Chondrocyte (in vitro differentiated cells): ENCODE measurements around the gene HTR6. TPM values are rescaled to one million over a fixed set of nuclear protein-coding genes. Genes with fewer than 3 reads are reported as not detected.
"Not testable (repeated sequence)": the region's sequence is repeated elsewhere in the genome, so short reads cannot be mapped to it uniquely, and the experiment has no call there.

ENCODE experiments used
- DNase-seq: peaks from one replicate; pipeline ENCODE4 v3.0.0; 2021; ENCODE audit warnings: mixed read lengths, low spot score
- H3K27ac Mint-ChIP-seq: one replicate; pipeline ENCODE4 v1.8.0; 2021; ENCODE audit warnings: mild to moderate bottlenecking, moderate library complexity, mixed read lengths; ENCODE audit not compliant: unreplicated experiment
- H3K27me3 Mint-ChIP-seq: 2 replicates; pipeline ENCODE4 v1.8.0; 2021; ENCODE audit warnings: low read depth, mixed read lengths
- H3K36me3 Mint-ChIP-seq: 2 replicates; pipeline ENCODE4 v1.8.0; 2021; ENCODE audit warnings: low read depth, mixed read lengths
- H3K4me1 Mint-ChIP-seq: 2 replicates; pipeline ENCODE4 v1.8.0; 2021; ENCODE audit warnings: low read depth, mild to moderate bottlenecking, mixed read lengths
- H3K4me3 Mint-ChIP-seq: one replicate; pipeline ENCODE4 v1.8.0; 2021; ENCODE audit warnings: mild to moderate bottlenecking, moderate library complexity, mixed read lengths; ENCODE audit not compliant: unreplicated experiment
- H3K9me3 Mint-ChIP-seq: 2 replicates; pipeline ENCODE4 v1.8.0; 2021; ENCODE audit warnings: low read depth, mixed read lengths
- total RNA-seq: library from RNA; stranded (reverse); gene quantifications from 3 replicates; pipeline ENCODE4 v1.2.1, GENCODE V29; 2021
- TF ChIP-seq, protein P1 (sequence below): fragments of 200-600 bp; sonication (generic); IDR thresholded peaks from 2 replicates; pipeline ENCODE4 v1.5.0; 2021; ENCODE audit warnings: antibody characterized with exemption, mild to moderate bottlenecking, moderate library complexity

Gene HTR6
- total RNA-seq, 1 donor from 2014 or later, result not detected

DNA sequence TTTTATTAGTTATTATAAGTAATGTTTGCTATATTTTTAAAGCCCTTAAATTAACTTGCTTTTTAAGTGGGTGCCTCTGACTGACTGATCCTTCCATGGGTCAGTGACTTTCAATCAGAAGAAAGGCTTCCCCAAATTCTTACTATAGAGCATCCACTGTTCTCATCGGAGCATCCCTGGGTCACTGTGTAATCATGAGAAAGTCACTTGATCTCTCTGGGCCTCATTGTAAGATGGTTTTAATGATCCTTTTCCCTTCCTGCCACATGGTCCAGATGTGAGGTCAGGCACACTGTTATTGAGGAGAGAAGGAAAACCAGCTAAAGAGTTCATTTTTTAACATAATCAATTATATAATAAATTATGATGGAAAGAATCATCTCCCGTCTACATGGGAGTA is 31.6 kb upstream of the HTR6 start:
- no peak for DNase-seq
- Mint-ChIP-seq H3K27me3 (no peaks in the 10 kb centered on the region), H3K36me3 (peaks cover 2% of the 10 kb centered on the region), H3K9me3 (no peaks in the 10 kb centered on the region), H3K4me1 (peaks cover 20% of the 10 kb centered on the region), H3K27ac (no peak overlapping the region), H3K4me3 (no peak overlapping the region)
- TF ChIP-seq, protein P1, sequence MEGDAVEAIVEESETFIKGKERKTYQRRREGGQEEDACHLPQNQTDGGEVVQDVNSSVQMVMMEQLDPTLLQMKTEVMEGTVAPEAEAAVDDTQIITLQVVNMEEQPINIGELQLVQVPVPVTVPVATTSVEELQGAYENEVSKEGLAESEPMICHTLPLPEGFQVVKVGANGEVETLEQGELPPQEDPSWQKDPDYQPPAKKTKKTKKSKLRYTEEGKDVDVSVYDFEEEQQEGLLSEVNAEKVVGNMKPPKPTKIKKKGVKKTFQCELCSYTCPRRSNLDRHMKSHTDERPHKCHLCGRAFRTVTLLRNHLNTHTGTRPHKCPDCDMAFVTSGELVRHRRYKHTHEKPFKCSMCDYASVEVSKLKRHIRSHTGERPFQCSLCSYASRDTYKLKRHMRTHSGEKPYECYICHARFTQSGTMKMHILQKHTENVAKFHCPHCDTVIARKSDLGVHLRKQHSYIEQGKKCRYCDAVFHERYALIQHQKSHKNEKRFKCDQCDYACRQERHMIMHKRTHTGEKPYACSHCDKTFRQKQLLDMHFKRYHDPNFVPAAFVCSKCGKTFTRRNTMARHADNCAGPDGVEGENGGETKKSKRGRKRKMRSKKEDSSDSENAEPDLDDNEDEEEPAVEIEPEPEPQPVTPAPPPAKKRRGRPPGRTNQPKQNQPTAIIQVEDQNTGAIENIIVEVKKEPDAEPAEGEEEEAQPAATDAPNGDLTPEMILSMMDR, result no peak

DNA sequence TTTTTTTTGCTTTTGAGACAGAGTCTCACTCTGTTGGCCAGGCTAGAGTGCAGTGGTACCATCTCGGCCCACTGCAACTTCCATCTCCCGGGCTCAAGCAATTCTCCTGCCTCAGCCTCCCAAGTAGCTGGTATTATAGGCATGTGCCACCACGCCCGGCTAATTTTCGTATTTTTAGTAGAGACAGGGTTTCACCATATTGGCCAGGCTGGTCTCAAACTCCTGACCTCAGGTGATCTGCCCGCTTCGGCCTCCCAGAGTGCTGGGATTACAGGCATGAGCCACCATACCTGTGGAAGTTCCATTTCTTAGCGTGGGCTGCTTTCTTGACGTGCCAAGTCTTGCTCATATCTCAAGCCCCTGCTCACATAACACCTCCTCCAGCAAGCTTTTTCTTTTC is 29.6 kb upstream of the HTR6 start:
- H3K27ac Mint-ChIP-seq, H3K36me3 Mint-ChIP-seq, H3K9me3 Mint-ChIP-seq, H3K27me3 Mint-ChIP-seq, H3K4me3 Mint-ChIP-seq, DNase-seq: not testable (repeated sequence)
- peaks cover 17% of the 10 kb centered on the region for H3K4me1 Mint-ChIP-seq

- H3K27me3 Mint-ChIP-seq, result no peaks in the 10 kb centered on the region
- no peak overlapping the region for H3K27ac Mint-ChIP-seq
- H3K36me3 Mint-ChIP-seq, result no peaks in the 10 kb centered on the region
- H3K4me3 Mint-ChIP-seq, result no peak overlapping the region
- TF ChIP-seq, protein P1, result no peak
- no peaks in the 10 kb centered on the region for H3K9me3 Mint-ChIP-seq
- no peak for DNase-seq
- peaks cover 22% of the 10 kb centered on the region for H3K4me1 Mint-ChIP-seq
Observed at GRCh38 chr1:19635646-19636045, 29.0 kb upstream of the HTR6 start.

DNA sequence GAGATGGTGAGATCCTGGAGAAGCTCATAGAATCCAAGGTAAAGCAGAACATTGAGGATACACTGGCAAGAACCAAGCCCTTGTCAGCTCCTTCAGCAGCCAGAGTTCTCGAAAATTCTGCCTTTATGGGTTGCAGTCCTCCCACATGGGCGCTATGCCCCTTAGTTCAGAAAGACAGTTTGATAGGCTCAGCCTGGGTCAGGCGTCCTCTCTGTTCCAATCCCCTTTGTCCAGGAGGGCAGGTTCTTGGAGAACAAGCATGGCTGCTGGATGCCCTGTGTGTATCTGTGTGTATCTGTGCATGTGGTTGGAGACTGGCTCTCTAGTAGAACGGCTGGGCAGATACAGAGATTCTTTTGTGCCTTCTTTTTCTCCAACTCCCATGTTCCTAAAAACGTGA is 28.6 kb upstream of the HTR6 start:
- Mint-ChIP-seq H3K27me3 (no peaks in the 10 kb centered on the region), H3K27ac (no peak overlapping the region), H3K9me3 (no peaks in the 10 kb centered on the region), H3K4me3 (no peak overlapping the region), H3K4me1 (peaks cover 27% of the 10 kb centered on the region), H3K36me3 (no peaks in the 10 kb centered on the region)
- DNase-seq, result no peak
- TF ChIP-seq, protein P1, result no peak

- H3K36me3 Mint-ChIP-seq, H3K27ac Mint-ChIP-seq, H3K9me3 Mint-ChIP-seq, DNase-seq, H3K4me3 Mint-ChIP-seq, H3K27me3 Mint-ChIP-seq: not testable (repeated sequence)
- H3K4me1 Mint-ChIP-seq, result peaks cover 32% of the 10 kb centered on the region
Observed at GRCh38 chr1:19636749-19637148, 27.9 kb upstream of the HTR6 start.

- H3K4me1 Mint-ChIP-seq, result peaks cover 32% of the 10 kb centered on the region
- H3K36me3 Mint-ChIP-seq, result no peaks in the 10 kb centered on the region
- H3K9me3 Mint-ChIP-seq, result no peaks in the 10 kb centered on the region
- TF ChIP-seq, protein P1, result no peak
- H3K27me3 Mint-ChIP-seq, result no peaks in the 10 kb centered on the region
- DNase-seq, result no peak
- H3K27ac Mint-ChIP-seq, result no peak overlapping the region
- no peak overlapping the region for H3K4me3 Mint-ChIP-seq
Observed at GRCh38 chr1:19637606-19638005, 27.1 kb upstream of the HTR6 start.
